WTC11 (cell line): ENCODE data around the gene FAM89B. TPM values are rescaled to one million over a fixed set of nuclear protein-coding genes. Genes with fewer than 3 reads are reported as not detected.

Experiments
- CBFB ChIP-seq: sonication (generic); formaldehyde crosslinking; IDR thresholded peaks from 2 replicates; pipeline ENCODE4 v1.8.1; 2022; ENCODE audit warnings: mild to moderate bottlenecking, low read depth, missing genetic modification reagents
- EMX1 ChIP-seq: fragments of 250-450 bp; sonication (Bioruptor Pico); IDR thresholded peaks from 2 replicates; pipeline ENCODE4 v1.8.0; 2021; ENCODE audit warnings: mild to moderate bottlenecking
- GTF2I ChIP-seq: fragments of 250-450 bp; sonication (Bioruptor Pico); conservative IDR thresholded peaks from 2 replicates; pipeline ENCODE4 v1.4.0; 2021; ENCODE audit warnings: mild to moderate bottlenecking
- IRF2 ChIP-seq: sonication (generic); formaldehyde crosslinking; IDR thresholded peaks from 2 replicates; pipeline ENCODE4 v1.8.0; 2022; ENCODE audit warnings: low read depth, missing genetic modification reagents, borderline replicate concordance
- MXD4 ChIP-seq: fragments of 250-450 bp; sonication (Bioruptor Pico); IDR thresholded peaks from 2 replicates; pipeline ENCODE4 v1.8.0; 2021; ENCODE audit warnings: mild to moderate bottlenecking, moderate library complexity, borderline replicate concordance
- MYBL2 ChIP-seq: sonication (generic); formaldehyde crosslinking; IDR thresholded peaks from 2 replicates; pipeline ENCODE4 v1.8.1; 2023; ENCODE audit warnings: mild to moderate bottlenecking, moderate library complexity, missing genetic modification reagents
- NR2C2 ChIP-seq: sonication (generic); formaldehyde crosslinking; IDR thresholded peaks from 2 replicates; pipeline ENCODE4 v1.8.0; 2022; ENCODE audit warnings: mild to moderate bottlenecking, missing genetic modification reagents
- PRDM15 ChIP-seq: sonication (generic); formaldehyde crosslinking; IDR thresholded peaks from 2 replicates; pipeline ENCODE4 v1.8.0; 2022; ENCODE audit warnings: missing genetic modification reagents
- PREB ChIP-seq: sonication (generic); formaldehyde crosslinking; IDR thresholded peaks from 2 replicates; pipeline ENCODE4 v1.8.1; 2022; ENCODE audit warnings: mild to moderate bottlenecking, missing genetic modification reagents, moderate library complexity, borderline replicate concordance
- USF1 ChIP-seq: sonication (generic); formaldehyde crosslinking; IDR thresholded peaks from 2 replicates; pipeline ENCODE4 v1.8.0; 2022; ENCODE audit warnings: mild to moderate bottlenecking, missing genetic modification reagents
- USF2 ChIP-seq: sonication (generic); formaldehyde crosslinking; IDR thresholded peaks from 2 replicates; pipeline ENCODE4 v1.8.1; 2023; ENCODE audit warnings: mild to moderate bottlenecking, missing genetic modification reagents, moderate library complexity
- ZNF121 ChIP-seq: sonication (generic); formaldehyde crosslinking; IDR thresholded peaks from 2 replicates; pipeline ENCODE4 v1.8.0; 2023; ENCODE audit warnings: missing genetic modification reagents
- ZNF317 ChIP-seq: sonication (generic); formaldehyde crosslinking; IDR thresholded peaks from 2 replicates; pipeline ENCODE4 v1.8.1; 2023; ENCODE audit warnings: low read depth, mild to moderate bottlenecking, moderate library complexity, missing genetic modification reagents, borderline replicate concordance
- ZNF532 ChIP-seq: fragments of 250-450 bp; sonication (Bioruptor Pico); IDR thresholded peaks from 2 replicates; pipeline ENCODE4 v1.9.0; 2021; ENCODE audit warnings: mild to moderate bottlenecking, borderline replicate concordance
- total RNA-seq: library from RNA; stranded (reverse); gene quantifications from 3 replicates; pipeline ENCODE4 v1.2.3, GENCODE V29; 2021
- TF ChIP-seq, protein P1 (sequence below): sonication (generic); formaldehyde crosslinking; IDR thresholded peaks from 2 replicates; pipeline ENCODE4 v1.8.1; 2022; ENCODE audit warnings: missing genetic modification reagents, borderline replicate concordance
- TF ChIP-seq, protein P2 (sequence below): sonication (generic); formaldehyde crosslinking; IDR thresholded peaks from 2 replicates; pipeline ENCODE4 v1.8.1; 2022; ENCODE audit warnings: low read depth, mild to moderate bottlenecking, moderate library complexity, missing genetic modification reagents, borderline replicate concordance

FAM89B gene
- total RNA-seq, 1 experiment from 2014 or later = 13.3 TPM

GRCh38 chr11:65591939-65592857, 19.9 kb downstream of the FAM89B start (continued):
- TF ChIP-seq, protein P1, sequence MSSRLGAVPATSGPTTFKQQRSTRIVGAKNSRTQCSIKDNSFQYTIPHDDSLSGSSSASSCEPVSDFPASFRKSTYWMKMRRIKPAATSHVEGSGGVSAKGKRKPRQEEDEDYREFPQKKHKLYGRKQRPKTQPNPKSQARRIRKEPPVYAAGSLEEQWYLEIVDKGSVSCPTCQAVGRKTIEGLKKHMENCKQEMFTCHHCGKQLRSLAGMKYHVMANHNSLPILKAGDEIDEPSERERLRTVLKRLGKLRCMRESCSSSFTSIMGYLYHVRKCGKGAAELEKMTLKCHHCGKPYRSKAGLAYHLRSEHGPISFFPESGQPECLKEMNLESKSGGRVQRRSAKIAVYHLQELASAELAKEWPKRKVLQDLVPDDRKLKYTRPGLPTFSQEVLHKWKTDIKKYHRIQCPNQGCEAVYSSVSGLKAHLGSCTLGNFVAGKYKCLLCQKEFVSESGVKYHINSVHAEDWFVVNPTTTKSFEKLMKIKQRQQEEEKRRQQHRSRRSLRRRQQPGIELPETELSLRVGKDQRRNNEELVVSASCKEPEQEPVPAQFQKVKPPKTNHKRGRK = no peak
- TF ChIP-seq MXD4 (no peak), GTF2I (CRISPR knock-in tag) (no peak), ZNF532 (CRISPR knock-in tag) (no peak), ZNF121 (CRISPR knock-in tag) (no peak), PREB (CRISPR knock-in tag) (no peak), USF2 (CRISPR knock-in tag) (no peak), IRF2 (CRISPR knock-in tag) (no peak), EMX1 (CRISPR knock-in tag) (no peak), USF1 (CRISPR knock-in tag) (no peak), NR2C2 (CRISPR knock-in tag) (no peak), MYBL2 (CRISPR knock-in tag) (no peak), CBFB (CRISPR knock-in tag) (no peak), PRDM15 (CRISPR knock-in tag) (peak; percentile 52), ZNF317 (CRISPR knock-in tag) (no peak)
- TF ChIP-seq, protein P2, sequence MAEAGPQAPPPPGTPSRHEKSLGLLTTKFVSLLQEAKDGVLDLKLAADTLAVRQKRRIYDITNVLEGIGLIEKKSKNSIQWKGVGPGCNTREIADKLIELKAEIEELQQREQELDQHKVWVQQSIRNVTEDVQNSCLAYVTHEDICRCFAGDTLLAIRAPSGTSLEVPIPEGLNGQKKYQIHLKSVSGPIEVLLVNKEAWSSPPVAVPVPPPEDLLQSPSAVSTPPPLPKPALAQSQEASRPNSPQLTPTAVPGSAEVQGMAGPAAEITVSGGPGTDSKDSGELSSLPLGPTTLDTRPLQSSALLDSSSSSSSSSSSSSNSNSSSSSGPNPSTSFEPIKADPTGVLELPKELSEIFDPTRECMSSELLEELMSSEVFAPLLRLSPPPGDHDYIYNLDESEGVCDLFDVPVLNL (CRISPR knock-in tag) = no peak
